ENCODE results near the gene BNIP5. TPM values are rescaled to one million over a fixed set of nuclear protein-coding genes. Genes with fewer than 3 reads are reported as not detected.

BNIP5 gene, protein sequence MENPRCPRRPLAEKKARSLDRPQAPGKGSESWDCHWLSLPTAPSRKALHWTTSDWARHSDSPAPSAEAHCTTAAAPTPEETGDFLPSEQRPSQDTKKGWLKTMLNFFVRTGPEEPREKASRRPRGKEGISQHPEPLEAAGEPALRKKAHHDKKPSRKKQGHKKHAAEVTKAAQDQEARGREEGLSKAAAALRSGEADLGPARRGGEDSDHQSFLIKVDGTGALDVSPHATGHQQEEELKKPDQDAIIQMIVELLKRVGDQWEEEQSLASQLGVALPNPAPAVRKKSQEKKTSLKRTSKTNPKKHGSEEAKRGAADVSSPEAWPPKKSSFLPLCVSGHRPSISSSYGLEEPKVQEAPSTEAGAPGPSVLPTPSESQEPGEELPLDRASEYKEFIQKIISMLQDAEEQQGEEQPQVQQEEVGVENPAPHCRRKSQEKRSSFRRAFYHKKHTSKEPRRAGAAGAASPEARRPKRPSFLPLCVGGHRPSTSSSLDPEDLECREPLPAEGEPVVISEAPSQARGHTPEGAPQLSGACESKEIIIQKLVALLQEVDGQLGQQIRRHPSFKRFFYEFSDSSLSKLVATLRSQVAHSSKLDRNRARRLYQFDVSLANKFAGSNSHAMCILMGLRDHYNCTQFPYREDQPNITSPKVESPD
- total RNA-seq: not detected in 3 replicates
- long read RNA-seq: 0 reads

- Mint-ChIP-seq H3K27me3 (ENCODE audit: low read depth) (peaks cover 67% of the 10 kb centered on the region), H3K4me1 (ENCODE audit: low read depth) (peaks cover 9% of the 10 kb centered on the region), H3K27ac (ENCODE audit: unreplicated experiment) (no peak within 1 kb of the TSS), H3K36me3 (ENCODE audit: low read depth) (no peaks in the 10 kb centered on the region), H3K4me3 (ENCODE audit: unreplicated experiment) (no peak within 1 kb of the TSS), H3K9me3 (ENCODE audit: low read depth) (no peaks in the 10 kb centered on the region)
- no peak for DNase-seq (ENCODE audit: low spot score)
- TF ChIP-seq, protein P1, sequence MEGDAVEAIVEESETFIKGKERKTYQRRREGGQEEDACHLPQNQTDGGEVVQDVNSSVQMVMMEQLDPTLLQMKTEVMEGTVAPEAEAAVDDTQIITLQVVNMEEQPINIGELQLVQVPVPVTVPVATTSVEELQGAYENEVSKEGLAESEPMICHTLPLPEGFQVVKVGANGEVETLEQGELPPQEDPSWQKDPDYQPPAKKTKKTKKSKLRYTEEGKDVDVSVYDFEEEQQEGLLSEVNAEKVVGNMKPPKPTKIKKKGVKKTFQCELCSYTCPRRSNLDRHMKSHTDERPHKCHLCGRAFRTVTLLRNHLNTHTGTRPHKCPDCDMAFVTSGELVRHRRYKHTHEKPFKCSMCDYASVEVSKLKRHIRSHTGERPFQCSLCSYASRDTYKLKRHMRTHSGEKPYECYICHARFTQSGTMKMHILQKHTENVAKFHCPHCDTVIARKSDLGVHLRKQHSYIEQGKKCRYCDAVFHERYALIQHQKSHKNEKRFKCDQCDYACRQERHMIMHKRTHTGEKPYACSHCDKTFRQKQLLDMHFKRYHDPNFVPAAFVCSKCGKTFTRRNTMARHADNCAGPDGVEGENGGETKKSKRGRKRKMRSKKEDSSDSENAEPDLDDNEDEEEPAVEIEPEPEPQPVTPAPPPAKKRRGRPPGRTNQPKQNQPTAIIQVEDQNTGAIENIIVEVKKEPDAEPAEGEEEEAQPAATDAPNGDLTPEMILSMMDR (IDR thresholded peaks at IDR 0.05): no peak
Observed at GRCh38 chr6:36336779-36337241, at the start of gene BNIP5. BNIP5 (minus strand) TSS chr6:36336888; CDS start chr6:36330690, 6,198 bp downstream.

GRCh38 chr6:36384095-36384494 is 47.4 kb upstream of the BNIP5 start:
- TF ChIP-seq, protein P1 (IDR thresholded peaks at IDR 0.05): no peak
- Mint-ChIP-seq H3K4me1 (ENCODE audit: low read depth) (peaks cover 17% of the 10 kb centered on the region), H3K4me3 (ENCODE audit: unreplicated experiment) (no peak overlapping the region), H3K27ac (ENCODE audit: unreplicated experiment) (no peak overlapping the region), H3K9me3 (ENCODE audit: low read depth) (no peaks in the 10 kb centered on the region), H3K27me3 (ENCODE audit: low read depth) (peaks cover 10% of the 10 kb centered on the region), H3K36me3 (ENCODE audit: low read depth) (no peaks in the 10 kb centered on the region)
- no peak for DNase-seq (ENCODE audit: low spot score)

- no peak for DNase-seq (ENCODE audit: low spot score)
- no peaks in the 10 kb centered on the region for H3K9me3 Mint-ChIP-seq (ENCODE audit: low read depth)
- peaks cover 9% of the 10 kb centered on the region for H3K27me3 Mint-ChIP-seq (ENCODE audit: low read depth)
- no peak overlapping the region for H3K4me3 Mint-ChIP-seq (ENCODE audit: unreplicated experiment)
- no peak overlapping the region for H3K27ac Mint-ChIP-seq (ENCODE audit: unreplicated experiment)
- TF ChIP-seq, protein P1 (IDR thresholded peaks at IDR 0.05): no peak
- H3K4me1 Mint-ChIP-seq (ENCODE audit: low read depth): peaks cover 17% of the 10 kb centered on the region
- no peaks in the 10 kb centered on the region for H3K36me3 Mint-ChIP-seq (ENCODE audit: low read depth)
Observed at GRCh38 chr6:36383606-36384005, 46.9 kb upstream of the BNIP5 start.

DNA sequence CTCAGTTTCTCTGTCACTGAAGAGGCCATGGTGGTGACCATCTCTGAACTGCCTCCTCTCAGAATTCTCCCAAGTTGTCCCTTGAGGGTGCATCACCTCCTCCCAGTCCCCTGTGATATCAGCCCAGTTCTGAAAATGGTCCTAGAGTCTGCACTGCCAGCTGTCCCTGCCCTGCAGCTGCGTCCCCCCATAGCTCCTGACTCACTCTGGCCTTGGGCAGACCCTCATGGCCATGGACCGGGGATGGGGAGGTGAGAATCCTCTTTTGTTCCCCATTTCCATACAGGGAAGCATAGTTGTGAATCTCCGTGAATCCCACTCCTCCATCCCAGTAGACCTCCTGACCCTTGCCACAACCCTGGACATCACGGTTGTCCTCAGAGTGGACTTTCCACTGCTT is 46.3 kb upstream of the BNIP5 start:
- Mint-ChIP-seq H3K4me1 (ENCODE audit: low read depth) (peaks cover 17% of the 10 kb centered on the region), H3K27me3 (ENCODE audit: low read depth) (peaks cover 6% of the 10 kb centered on the region), H3K4me3 (ENCODE audit: unreplicated experiment) (no peak overlapping the region), H3K27ac (ENCODE audit: unreplicated experiment) (no peak overlapping the region), H3K36me3 (ENCODE audit: low read depth) (no peaks in the 10 kb centered on the region), H3K9me3 (ENCODE audit: low read depth) (no peaks in the 10 kb centered on the region)
- TF ChIP-seq, protein P1 (IDR thresholded peaks at IDR 0.05): no peak
- no peak for DNase-seq (ENCODE audit: low spot score)

- Mint-ChIP-seq H3K27me3 (ENCODE audit: low read depth) (no peaks in the 10 kb centered on the region), H3K9me3 (ENCODE audit: low read depth) (no peaks in the 10 kb centered on the region), H3K27ac (ENCODE audit: unreplicated experiment) (no peak overlapping the region), H3K36me3 (ENCODE audit: low read depth) (no peaks in the 10 kb centered on the region), H3K4me3 (ENCODE audit: unreplicated experiment) (no peak overlapping the region), H3K4me1 (ENCODE audit: low read depth) (peaks cover 17% of the 10 kb centered on the region)
- TF ChIP-seq, protein P1 (IDR thresholded peaks at IDR 0.05): no peak
- DNase-seq (ENCODE audit: low spot score): no peak
Observed at GRCh38 chr6:36381502-36382389, 45.1 kb upstream of the BNIP5 start.
